K562 (cell line): Measurements from ENCODE around the gene ZNRF2. TPM values are rescaled to one million over a fixed set of nuclear protein-coding genes. Genes with fewer than 3 reads are reported as not detected.
A peak's percentile ranks its signal among the peaks of the same experiment; 100 is the strongest.

Experiments
- CAMTA2 ChIP-seq: fragments of 250-450 bp; sonication (Bioruptor Pico); conservative IDR thresholded peaks from 2 replicates; pipeline ENCODE4 v1.5.1; 2022
- CHD1 ChIP-seq: fragments of 200-600 bp; sonication (generic); IDR thresholded peaks from one replicate; pipeline ENCODE4 v1.6.1; 2012; ENCODE audit warnings: mild to moderate bottlenecking, moderate library complexity, low read length, inconsistent platforms
- E2F1 ChIP-seq: sonication (generic); formaldehyde crosslinking; IDR thresholded peaks from 2 replicates; pipeline ENCODE4 v1.8.1; 2023; ENCODE audit warnings: mild to moderate bottlenecking, missing genetic modification reagents, moderate library complexity
- JUND ChIP-seq, 2 experiments: IDR thresholded peaks; 2 replicates in 1 of 2; 3 replicates in 1 of 2; pipeline ENCODE4 v1.6.1; 2011; ENCODE audit warnings: borderline replicate concordance in 2 of 2, low read depth in 2 of 2, low read length in 2 of 2, improper control_type of control experiment in 1 of 2, missing biosample characterization in 1 of 2, missing genetic modification characterization in 1 of 2, missing genetic modification reagents in 1 of 2
- MNT ChIP-seq, 2 experiments: fragments of 450-650 bp; conservative IDR thresholded peaks; 2 replicates each; pipeline ENCODE4 v1.6.1; 2017; ENCODE audit warnings: mild to moderate bottlenecking in 2 of 2, moderate library complexity in 2 of 2
- POLR2AphosphoS5 ChIP-seq: IDR thresholded peaks from 2 replicates; pipeline ENCODE4 v1.6.1; 2011; ENCODE audit warnings: mild to moderate bottlenecking, low read depth, low read length, moderate library complexity; ENCODE audit not compliant: control insufficient read depth, insufficient read depth
- PTTG1 ChIP-seq: fragments of 450-650 bp; IDR thresholded peaks from 2 replicates; pipeline ENCODE4 v1.6.1; 2016; ENCODE audit warnings: low read depth, mild to moderate bottlenecking, missing genetic modification characterization, missing compliant biosample characterization
- REST ChIP-seq, 2 experiments: fragments of 450-650 bp; formaldehyde crosslinking in 1 of 2; IDR thresholded peaks; 2 replicates each; pipeline versions ENCODE4 v1.4.0 to v1.6.1; 2014 to 2020; ENCODE audit warnings: mild to moderate bottlenecking in 2 of 2, borderline replicate concordance in 1 of 2, low read depth in 1 of 2
- SIN3A ChIP-seq, 2 experiments: fragments of 150-350 bp in 1 of 2; IDR thresholded peaks; 2 replicates each; pipeline ENCODE4 v1.6.1; 2011 to 2016; ENCODE audit warnings: borderline replicate concordance in 2 of 2, low read depth in 2 of 2, low read length in 2 of 2, mild to moderate bottlenecking in 2 of 2, moderate library complexity in 2 of 2; ENCODE audit not compliant: control insufficient read depth in 1 of 2
- ZNF134 ChIP-seq: fragments of 250-450 bp; sonication (Bioruptor Pico); conservative IDR thresholded peaks from 2 replicates; pipeline ENCODE4 v1.4.0; 2020
- ZNF398 ChIP-seq: fragments of 250-450 bp; sonication (Bioruptor Pico); IDR thresholded peaks from 2 replicates; pipeline ENCODE4 v1.8.0; 2021; ENCODE audit warnings: moderate library complexity, mild to moderate bottlenecking, inconsistent platforms
- polyA plus RNA-seq, 8 experiments: library from polyadenylated mRNA; depleted of rRNA in 4 of 8; stranded (reverse) in 5 of 8; unstranded in 3 of 8; fragments of >200 nt; fragmentation: Nextera tagmentation in 2 of 8; fragmentation: Illumina TruSeq in 1 of 8; extraction: Ambion mirVana in 2 of 8; extraction: Trizol in 1 of 8; gene quantifications; 2 replicates each; pipeline versions ENCODE4 v1.2.1 to v1.2.3, GENCODE V29; 2011 to 2014; ENCODE audit warnings: inconsistent platforms in 1 of 8, missing spikeins in 1 of 8
- total RNA-seq, 7 experiments: library from RNA; depleted of rRNA in 6 of 7; stranded (reverse); fragments of >200 nt in 6 of 7; fragmentation: Illumina TruSeq in 2 of 7; extraction: Trizol in 2 of 7; gene quantifications; 2 replicates each; pipeline versions ENCODE4 v1.2.1 to v1.2.3, GENCODE V29; 2011 to 2021; ENCODE audit warnings: low replicate concordance in 1 of 7

Gene ZNRF2
- total and polyA plus RNA-seq, 9 of the 15 experiments (the other 6 are each of a cell fraction or from before 2014, with no cell fraction given): 1.1 to 13.9 (median 5.5) TPM

GRCh38 chr7:30285536-30286284 lies 1.3 kb downstream of the ZNRF2 start (continued):
- TF ChIP-seq ZNF398 (CRISPR knock-in tag) (no peak), MNT (conservative IDR thresholded peaks at IDR 0.05) (peak; percentile 68 to 78), CHD1 (no peak), CAMTA2 (CRISPR knock-in tag) (no peak), PTTG1 (tag) (no peak), REST (IDR thresholded peaks at IDR 0.05; ENCODE audit: borderline replicate concordance) (no peak), REST (CRISPR knock-in tag; IDR thresholded peaks at IDR 0.05; ENCODE audit: low read depth) (no peak), JUND (IDR thresholded peaks at IDR 0.05; ENCODE audit: borderline replicate concordance, low read depth, low read length) (no peak), JUND (tag; IDR thresholded peaks at IDR 0.05; ENCODE audit: borderline replicate concordance, low read depth, low read length) (no peak), POLR2AphosphoS5 (peak; percentile 15; the same call in 1 of the 2 replicates), E2F1 (CRISPR knock-in tag) (0 out of 2 replicates have a peak, but pooled peaks have one; percentile 33), ZNF134 (no peak), SIN3A (IDR thresholded peaks at IDR 0.05; ENCODE audit: borderline replicate concordance in 2 of 2, control insufficient read depth in 1 of 2, low read depth in 2 of 2, low read length in 2 of 2) (peak; percentile 22 to 75; a peak in 1 of 4 replicates)
